Transverse colon (tissue), 4 donors: Measurements from ENCODE around the gene KAT8.

Source experiments
- CTCF ChIP-seq, 5 experiments: fragments of 200-600 bp in 3 of 5; fragments of 450-650 bp in 2 of 5; sonication (generic) in 3 of 5; IDR thresholded peaks; 1 replicate in 2 of 5; 2 replicates in 3 of 5; pipeline ENCODE4 v1.5.1; 2016 to 2017; ENCODE audit warnings: antibody characterized with exemption in 5 of 5, inconsistent platforms in 3 of 5, mild to moderate bottlenecking in 2 of 5, moderate library complexity in 1 of 5
- POLR2A ChIP-seq: fragments of 450-650 bp; IDR thresholded peaks from one replicate; pipeline ENCODE4 v1.6.1; 2016; ENCODE audit warnings: antibody characterized with exemption, mild to moderate bottlenecking, moderate library complexity
- POLR2AphosphoS5 ChIP-seq, 3 donors: sonication (generic); formaldehyde crosslinking; IDR thresholded peaks; one replicate each; pipeline ENCODE4 v1.6.1; 2016; ENCODE audit warnings: antibody characterized with exemption in 3 of 3

DNA sequence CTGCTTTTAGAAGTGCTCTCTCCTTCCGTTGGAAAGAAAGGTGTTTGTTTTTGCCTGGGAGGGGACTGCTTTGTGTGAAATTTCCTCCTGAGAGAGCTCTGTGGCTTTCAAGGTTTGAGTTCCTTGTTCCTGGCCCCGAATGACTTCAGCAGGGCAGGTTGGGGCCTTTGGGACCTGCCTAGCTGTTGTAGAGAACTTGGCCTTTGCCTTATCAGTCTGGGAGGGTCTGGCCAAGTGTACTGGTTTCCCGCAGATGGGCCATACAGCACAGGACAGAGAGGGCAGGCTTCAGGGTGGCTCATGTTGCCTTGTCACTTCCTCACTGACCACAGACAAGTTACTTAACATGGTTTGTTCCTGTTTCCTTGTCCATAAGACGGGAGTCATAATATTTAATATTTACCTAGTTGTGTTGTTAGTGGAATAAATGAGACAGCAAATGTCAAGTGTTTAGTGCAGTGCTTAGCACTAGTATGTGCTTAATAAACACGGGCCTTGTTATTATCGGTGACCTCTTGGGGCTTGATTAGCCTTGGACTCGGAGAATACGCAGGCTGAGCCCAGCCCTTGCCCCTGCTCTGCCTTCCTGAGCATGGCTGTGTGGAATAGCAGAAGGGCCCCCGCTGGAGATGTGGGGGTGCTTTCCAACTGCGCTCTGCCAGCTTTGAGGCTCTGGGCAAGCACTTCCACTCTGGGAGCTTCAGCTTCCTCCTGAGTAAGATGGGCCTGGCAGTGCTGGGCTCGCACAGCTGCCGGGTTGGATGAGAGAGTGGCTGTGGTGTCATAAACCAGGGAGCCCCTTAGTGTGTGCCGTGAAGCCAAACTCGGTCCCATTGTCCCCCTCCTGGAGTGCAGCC lies 11.5 kb downstream of the KAT8 start:
- TF ChIP-seq POLR2A (peak; percentile 81), CTCF (IDR thresholded peaks at IDR 0.05) (no peak), POLR2AphosphoS5 (IDR thresholded peaks at IDR 0.05) (peak; percentile 10 to 86 (median 78))
